A549 (cell line): ENCODE measurements around the gene DAD1. TPM values are rescaled to one million over a fixed set of nuclear protein-coding genes. Genes with fewer than 3 reads are reported as not detected.

Experiments used
- ATAC-seq, 2 experiments: fragments of 200-7000 bp in 1 of 2; fragments of >200 bp in 1 of 2; cut with Nextera tagmentation in 1 of 2; cut with Tn5 transposase in 1 of 2; 3 replicates each; pipeline versions ENCODE4 v1.8.0 to v1.9.1; 2018 to 2020; ENCODE audit warnings: mild to moderate bottlenecking in 1 of 2, moderate library complexity in 1 of 2
- CTCF ChIA-PET: fragments of 300-600 bp; sonication (Branson Sonifier 250); formaldehyde crosslinking; extraction: SDS; loops from one replicate; lab custom pipeline; 2021; ENCODE audit warnings: antibody characterized with exemption, inconsistent platforms; lab: Yijun Ruan, JAX
- POLR2A ChIA-PET: fragments of 350-600 bp; formaldehyde crosslinking; extraction: SDS; loops from one replicate; lab custom pipeline; 2021; ENCODE audit warnings: antibody characterized with exemption, inconsistent platforms; lab: Yijun Ruan, JAX
- DNase-seq, 2 experiments: peaks; one replicate each; pipeline versions ENCODE4 v3.0.0 to v3.0.0-alpha.2; 2011 to 2016; ENCODE audit warnings: low read depth in 1 of 2, low spot score in 1 of 2
- FAIRE-seq: peaks from 2 replicates; lab custom pipeline; 2011; peaks lifted over from hg19 to GRCh38; lab: Jason Lieb, UNC
- H3K27ac ChIP-seq, 2 experiments: fragments of >200 bp; sonication (Bioruptor Twin); formaldehyde crosslinking; 3 replicates each; pipeline ENCODE4 v1.5.1; 2016 to 2017
- H3K4me1 ChIP-seq: fragments of >200 bp; sonication (Bioruptor Twin); formaldehyde crosslinking; 3 replicates; pipeline ENCODE4 v1.6.1; 2016
- H3K4me2 ChIP-seq: fragments of >200 bp; sonication (Bioruptor Twin); formaldehyde crosslinking; 3 replicates; pipeline ENCODE4 v1.6.1; 2016
- H3K4me3 ChIP-seq: fragments of >200 bp; sonication (Bioruptor Twin); formaldehyde crosslinking; 3 replicates; pipeline ENCODE4 v1.5.1; 2016
- H3K9me3 ChIP-seq: fragments of >200 bp; sonication (Bioruptor Twin); formaldehyde crosslinking; 3 replicates; pipeline ENCODE4 v1.6.1; 2016
- ATOH8 ChIP-seq: fragments of 250-450 bp; sonication (Bioruptor Pico); IDR thresholded peaks from 2 replicates; pipeline ENCODE4 v1.5.0; 2020; ENCODE audit warnings: low read depth, mild to moderate bottlenecking, moderate library complexity
- BCL3 ChIP-seq: fragments of >200 bp; sonication (Bioruptor Twin); formaldehyde crosslinking; IDR thresholded peaks from 3 replicates; pipeline ENCODE4 v1.6.1; 2016
- CBX2 ChIP-seq: fragments of 200-600 bp; sonication (generic); IDR thresholded peaks from 2 replicates; pipeline ENCODE4 v1.6.1; 2016; ENCODE audit warnings: low read depth, mild to moderate bottlenecking, borderline replicate concordance
- CBX8 ChIP-seq: fragments of 200-600 bp; sonication (generic); IDR thresholded peaks from 2 replicates; pipeline ENCODE4 v1.6.1; 2016
- CHD4 ChIP-seq: fragments of 200-600 bp; sonication (generic); IDR thresholded peaks from 2 replicates; pipeline ENCODE4 v1.6.1; 2016; ENCODE audit warnings: antibody characterized with exemption, mild to moderate bottlenecking, borderline replicate concordance
- CTCF ChIP-seq: fragments of >200 bp; sonication (Bioruptor Twin); formaldehyde crosslinking; IDR thresholded peaks from 3 replicates; pipeline ENCODE4 v1.5.1; 2016
- EHMT2 ChIP-seq: fragments of 200-600 bp; sonication (generic); IDR thresholded peaks from 2 replicates; pipeline ENCODE4 v1.6.1; 2016; ENCODE audit warnings: antibody characterized with exemption, low read depth, mild to moderate bottlenecking, moderate library complexity
- ELK1 ChIP-seq: fragments of 150-350 bp; IDR thresholded peaks from 2 replicates; pipeline ENCODE4 v1.6.1; 2014; ENCODE audit warnings: low read depth, mild to moderate bottlenecking, low read length
- FOSB ChIP-seq: fragments of 250-450 bp; sonication (Bioruptor Pico); IDR thresholded peaks from 2 replicates; pipeline ENCODE4 v1.5.0; 2020; ENCODE audit warnings: mild to moderate bottlenecking, moderate library complexity
- FOSL2 ChIP-seq, 2 experiments: fragments of 450-650 bp in 1 of 2; fragments of >200 bp in 1 of 2; sonication (Bioruptor Twin) in 1 of 2; formaldehyde crosslinking; IDR thresholded peaks; 2 replicates each; pipeline versions ENCODE4 v1.5.0 to v1.6.1; 2016 to 2020; ENCODE audit warnings: mild to moderate bottlenecking in 1 of 2, moderate library complexity in 1 of 2
- HES2 ChIP-seq: fragments of >200 bp; sonication (Bioruptor Twin); formaldehyde crosslinking; IDR thresholded peaks from 2 replicates; pipeline ENCODE4 v1.6.1; 2016
- HOXB5 ChIP-seq: fragments of 250-450 bp; sonication (Bioruptor Pico); IDR thresholded peaks from 2 replicates; pipeline ENCODE4 v1.5.0; 2020; ENCODE audit warnings: mild to moderate bottlenecking, moderate library complexity
- JUN ChIP-seq, 2 experiments: fragments of >200 bp; sonication (Bioruptor Twin); formaldehyde crosslinking; IDR thresholded peaks; 2 replicates in 1 of 2; 3 replicates in 1 of 2; pipeline ENCODE4 v1.6.1; 2016 to 2017
- KDM1A ChIP-seq: fragments of 200-600 bp; sonication (generic); IDR thresholded peaks from 2 replicates; pipeline ENCODE4 v1.6.1; 2016; ENCODE audit warnings: low read depth, mild to moderate bottlenecking
- KDM5A ChIP-seq: fragments of 200-600 bp; sonication (generic); IDR thresholded peaks from 2 replicates; pipeline ENCODE4 v1.6.1; 2016; ENCODE audit warnings: antibody characterized with exemption, mild to moderate bottlenecking
- MAZ ChIP-seq: fragments of 150-350 bp; IDR thresholded peaks from 2 replicates; pipeline ENCODE4 v1.6.1; 2014; ENCODE audit warnings: antibody characterized with exemption, low read depth, low read length, borderline replicate concordance
- MYC ChIP-seq: IDR thresholded peaks from 2 replicates; pipeline ENCODE4 v1.6.1; 2012; ENCODE audit warnings: mild to moderate bottlenecking, inconsistent platforms, low read length, improper control_type of control experiment, borderline replicate concordance
- NPAS2 ChIP-seq: fragments of 250-450 bp; sonication (Bioruptor Pico); IDR thresholded peaks from 2 replicates; pipeline ENCODE4 v1.8.0; 2022; ENCODE audit warnings: mild to moderate bottlenecking, moderate library complexity, borderline replicate concordance
- PHF8 ChIP-seq: fragments of 200-600 bp; sonication (generic); IDR thresholded peaks from 2 replicates; pipeline ENCODE4 v1.6.1; 2016; ENCODE audit warnings: low read depth, mild to moderate bottlenecking, antibody characterized with exemption, moderate library complexity, borderline replicate concordance
- REST ChIP-seq: fragments of 200-600 bp; sonication (generic); IDR thresholded peaks from 2 replicates; pipeline ENCODE4 v1.6.1; 2016; ENCODE audit warnings: antibody characterized with exemption, mild to moderate bottlenecking, moderate library complexity
- RFX5 ChIP-seq: fragments of 450-650 bp; IDR thresholded peaks from 2 replicates; pipeline ENCODE4 v1.7.1; 2014; ENCODE audit warnings: antibody characterized with exemption, mild to moderate bottlenecking, moderate library complexity
- TFCP2L1 ChIP-seq: fragments of 250-450 bp; sonication (Bioruptor Pico); IDR thresholded peaks from 2 replicates; pipeline ENCODE4 v1.5.0; 2021; ENCODE audit warnings: mild to moderate bottlenecking
- USF2 ChIP-seq: fragments of 450-650 bp; IDR thresholded peaks from 2 replicates; pipeline ENCODE4 v1.6.1; 2014; ENCODE audit warnings: antibody characterized with exemption
- ZFP36 ChIP-seq: fragments of 450-650 bp; IDR thresholded peaks from 2 replicates; pipeline ENCODE4 v1.6.1; 2014; ENCODE audit warnings: borderline replicate concordance; ENCODE audit not compliant: partially characterized antibody
- WGBS: methylation state at CpG from one replicate; pipeline ENCODE4 v1.1.6; 2017; ENCODE audit errors: missing lambda C conversion rate; 5-methylcytosine and 5-hydroxymethylcytosine counted together
- polyA plus RNA-seq, 4 experiments: library from polyadenylated mRNA; depleted of rRNA in 3 of 4; stranded (reverse); fragments of >200 nt; fragmentation: RNase III in 1 of 4; extraction: RNeasy Plus Mini Kit Qiagen cat#74134 plus additional on column Dnase treatment in 1 of 4; gene quantifications; 2 replicates in 3 of 4; 3 replicates in 1 of 4; pipeline ENCODE4 v1.2.3, GENCODE V29; 2011 to 2017

Gene DAD1
- polyA plus RNA-seq, 2 of the 4 experiments (the other 2 are of a cell fraction), result 317 to 474 TPM

- no peak for TF ChIP-seq BCL3
- no peak for TF ChIP-seq TFCP2L1 (CRISPR knock-in tag)
- no peak for TF ChIP-seq RFX5
- TF ChIP-seq KDM5A, result no peak
- no peak for TF ChIP-seq USF2
- TF ChIP-seq MYC, result no peak
- no peak for TF ChIP-seq NPAS2 (CRISPR knock-in tag)
- no peak for TF ChIP-seq JUN (IDR thresholded peaks at IDR 0.05)
- no peak for TF ChIP-seq HES2
- TF ChIP-seq, all 56 proteins: peak for 0
Measured at GRCh38 chr14:22583994-22584393, 5.0 kb downstream of the DAD1 start (continued).

GRCh38 chr14:22580625-22581024 is 8.4 kb downstream of the DAD1 start:
- POLR2A ChIA-PET, result no interaction called here
- TF ChIP-seq CHD4 (no peak), ATOH8 (CRISPR knock-in tag) (no peak), FOSL2 (IDR thresholded peaks at IDR 0.05) (no peak), FOSL2 (CRISPR knock-in tag; IDR thresholded peaks at IDR 0.05) (no peak), NPAS2 (CRISPR knock-in tag) (no peak), CBX2 (no peak), PHF8 (no peak)
- ATAC-seq (no peak), FAIRE-seq (no peak), DNase-seq (no peak)
- Histone ChIP-seq H3K4me1 (peaks cover 11% of the 10 kb centered on the region; the same call in 2 of the 3 replicates), H3K4me3 (no peak overlapping the region), H3K4me2 (no peak overlapping the region), H3K9me3 (no peaks in the 10 kb centered on the region), H3K27ac (no peak overlapping the region)
- CTCF ChIA-PET, result interaction anchor here (0.6 to 2.3 kb wide), 6 partner anchors 9 to 273 kb away, joined by 3 to 12 read pairs (median 5); partner anchors contain the start of gene DAD1
- WGBS, result 91% methylated on average over 2 of the region's 2 CpGs

- WGBS, result 85% methylated on average over 3 of the region's 3 CpGs
- Histone ChIP-seq H3K9me3 (no peaks in the 10 kb centered on the region), H3K4me3 (no peak overlapping the region), H3K27ac (no peak overlapping the region), H3K4me1 (peaks cover 11% of the 10 kb centered on the region; the same call in 2 of the 3 replicates), H3K4me2 (no peak overlapping the region)
- DNase-seq (no peak), ATAC-seq (no peak), FAIRE-seq (no peak)
- CTCF ChIA-PET, result interaction anchor here (1.2 to 2.3 kb wide), 5 partner anchors 10 to 273 kb away, joined by 4 to 12 read pairs (median 6); partner anchors contain the start of gene DAD1
- POLR2A ChIA-PET, result no interaction called here
- TF ChIP-seq CTCF (no peak), ZFP36 (no peak), REST (no peak), CBX8 (no peak), ELK1 (no peak), MAZ (no peak), KDM1A (no peak), FOSB (no peak), HOXB5 (CRISPR knock-in tag) (no peak), NPAS2 (CRISPR knock-in tag) (no peak), EHMT2 (no peak), JUN (IDR thresholded peaks at IDR 0.05) (no peak)
Measured at GRCh38 chr14:22579881-22580280, 9.1 kb downstream of the DAD1 start.
